SHP77 (cell line): ENCODE data around the gene NDNF.
A peak's percentile ranks its signal among the peaks of the same experiment; 100 is the strongest.

Experiments
- DNase-seq, 2 experiments: peaks; one replicate each; lab custom pipeline; 2025; lab: John Stamatoyannopoulos, UW

NDNF gene

GRCh38 chr4:121070696-121071639 lies 1.4 kb downstream of the NDNF start:
- DNase-seq = peak; percentile 18 to 53

GRCh38 chr4:121070274-121070673 lies 2.1 kb downstream of the NDNF start:
- peak in 1 of 2 experiments; percentile 25 for DNase-seq

GRCh38 chr4:121069430-121069829 lies 2.9 kb downstream of the NDNF start:
- DNase-seq = no peak

- no peak for DNase-seq
Observed at GRCh38 chr4:121064482-121064881, 7.9 kb downstream of the NDNF start.

- DNase-seq = no peak
Observed at GRCh38 chr4:121062521-121062920, 9.8 kb downstream of the NDNF start.

GRCh38 chr4:121061861-121062260 lies 10.5 kb downstream of the NDNF start:
- DNase-seq = no peak

GRCh38 chr4:121061215-121061614 lies 11.1 kb downstream of the NDNF start:
- DNase-seq = no peak

GRCh38 chr4:121057466-121057922 lies 14.8 kb downstream of the NDNF start:
- peak in 1 of 2 experiments; percentile 20 for DNase-seq

- no peak for DNase-seq
Observed at GRCh38 chr4:121056066-121056465, 16.3 kb downstream of the NDNF start.

GRCh38 chr4:121054373-121054772 lies 18.0 kb downstream of the NDNF start:
- DNase-seq = no peak

GRCh38 chr4:121053601-121054143 lies 18.7 kb downstream of the NDNF start:
- no peak for DNase-seq

GRCh38 chr4:121050300-121050699 lies 22.0 kb downstream of the NDNF start:
- no peak for DNase-seq

- no peak for DNase-seq
Observed at GRCh38 chr4:121049072-121049599, 23.2 kb downstream of the NDNF start.

- DNase-seq = no peak
Observed at GRCh38 chr4:121048165-121048564, 24.2 kb downstream of the NDNF start.

- DNase-seq = no peak
Observed at GRCh38 chr4:121041307-121042090, 30.8 kb downstream of the NDNF start.

GRCh38 chr4:121034017-121034416 lies 38.3 kb downstream of the NDNF start:
- DNase-seq = no peak

- DNase-seq = no peak
Observed at GRCh38 chr4:121030711-121031110, 41.6 kb downstream of the NDNF start.

- no peak for DNase-seq
Observed at GRCh38 chr4:121030131-121030530, 42.2 kb downstream of the NDNF start.

- DNase-seq = no peak
Observed at GRCh38 chr4:121026034-121026433, 46.3 kb downstream of the NDNF start.

GRCh38 chr4:121025540-121025939 lies 46.8 kb downstream of the NDNF start:
- no peak for DNase-seq

- DNase-seq = no peak
Observed at GRCh38 chr4:121018543-121018942, 53.8 kb downstream of the NDNF start.

GRCh38 chr4:121016611-121017010 lies 55.7 kb downstream of the NDNF start:
- DNase-seq = peak in 1 of 2 experiments; percentile 15
